CD4-positive, alpha-beta T cell treated with Interleukin-4 for 4 hours (primary cell): ENCODE measurements around the gene CCDC182.
A peak's percentile ranks its signal among the peaks of the same experiment; 100 is the strongest.

Experiments
- DNase-seq: peaks from one replicate; pipeline ENCODE4 v3.0.0-alpha.2; 2020

CCDC182 gene

DNA sequence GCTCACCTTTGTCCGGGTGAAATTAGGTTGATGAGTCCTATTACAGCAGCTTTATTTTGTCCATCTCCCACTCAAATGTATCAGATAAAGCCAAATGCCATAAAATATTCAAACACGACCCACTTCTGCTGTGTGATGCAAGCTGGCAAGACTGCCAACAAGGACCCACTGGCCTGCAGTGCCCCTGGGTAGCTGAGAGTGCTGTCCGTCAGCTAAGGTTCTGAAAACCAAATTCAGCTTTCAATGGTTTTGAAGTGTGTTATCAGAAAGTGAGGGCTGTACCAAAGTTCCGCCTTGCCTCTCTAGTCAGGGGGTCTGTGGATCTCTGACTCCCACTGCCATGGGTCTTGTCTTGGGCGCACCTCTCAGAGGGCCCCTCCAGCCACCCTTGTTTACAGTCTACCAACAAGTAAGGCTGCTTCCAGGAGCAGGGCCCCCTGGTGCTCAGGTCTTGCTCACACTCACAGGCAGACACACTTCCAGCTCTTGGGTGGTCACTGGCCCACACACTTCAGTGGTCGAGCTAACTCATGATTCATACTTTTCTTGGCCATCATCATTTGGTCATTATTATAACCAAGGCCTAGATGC is 10.5 kb upstream of the CCDC182 start:
- DNase-seq: no peak

DNA sequence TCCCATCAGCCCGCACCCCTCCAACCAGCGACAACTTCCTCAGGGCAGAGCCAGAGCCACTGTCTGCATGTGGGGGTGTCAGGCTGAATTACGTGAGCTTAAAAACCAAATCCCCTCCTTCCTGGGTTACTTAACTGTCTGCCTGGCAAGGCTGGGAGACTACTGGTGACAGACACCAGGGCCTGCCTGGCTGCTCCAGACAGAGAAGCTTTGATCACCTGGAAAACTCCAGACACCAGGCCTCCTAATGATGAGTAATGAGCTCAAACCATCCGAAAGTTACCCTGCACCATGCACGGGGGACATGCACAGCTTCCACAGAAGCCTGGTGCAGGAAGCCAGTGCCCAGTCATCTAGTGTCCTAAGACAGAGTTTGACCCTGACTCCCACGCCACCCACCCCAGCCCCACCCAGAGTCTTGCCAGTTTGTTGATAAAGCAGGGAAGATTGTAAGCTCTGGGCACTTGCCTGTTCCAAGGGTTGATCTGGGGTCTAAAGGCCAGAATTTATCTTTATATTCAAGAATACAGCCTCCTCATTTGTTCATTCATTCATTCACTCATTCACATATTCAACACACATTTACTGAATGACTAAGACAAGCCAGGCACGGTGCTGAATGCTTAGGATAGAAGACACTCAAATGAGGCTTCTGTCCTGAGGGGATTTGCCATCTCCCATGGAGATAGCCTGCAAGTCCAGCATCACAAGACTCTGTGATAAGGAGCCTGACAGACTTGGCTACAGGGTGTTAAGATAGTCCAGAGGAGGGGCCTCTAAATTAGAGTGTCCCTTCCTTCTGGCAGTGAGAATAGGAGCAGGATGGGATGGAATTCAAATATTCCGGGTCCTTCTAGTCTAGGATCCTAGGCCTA is 7.2 kb upstream of the CCDC182 start:
- DNase-seq: no peak

DNA sequence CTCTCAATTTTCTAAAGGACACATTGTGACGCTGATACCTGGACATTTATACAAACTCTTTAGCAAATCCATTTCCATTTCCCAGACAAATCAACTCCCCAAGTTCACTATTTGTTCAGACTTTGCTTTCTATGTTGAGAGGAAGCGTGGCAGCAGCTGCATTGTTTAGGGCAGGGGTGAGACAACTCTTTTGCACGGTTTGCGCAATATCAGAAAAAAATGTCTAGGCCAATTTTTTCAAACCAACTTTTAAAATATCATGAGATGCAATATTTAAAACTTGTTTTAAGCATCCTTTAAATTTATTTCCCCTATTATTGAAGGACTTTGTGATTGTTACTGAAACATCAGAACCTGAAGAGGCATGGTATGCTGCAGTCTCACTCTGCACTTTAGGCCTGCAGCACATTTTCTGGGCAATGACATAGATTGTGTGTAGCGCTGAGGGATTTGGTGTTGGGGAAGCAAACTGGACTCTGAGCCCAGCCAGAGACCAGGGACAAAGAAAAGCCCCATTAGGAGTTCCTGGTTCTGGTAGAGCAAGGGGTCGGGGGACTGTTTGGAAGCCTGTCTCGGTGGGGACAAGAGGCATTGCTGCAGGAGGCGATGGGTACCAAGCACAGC is 6.4 kb upstream of the CCDC182 start:
- DNase-seq: no peak

DNA sequence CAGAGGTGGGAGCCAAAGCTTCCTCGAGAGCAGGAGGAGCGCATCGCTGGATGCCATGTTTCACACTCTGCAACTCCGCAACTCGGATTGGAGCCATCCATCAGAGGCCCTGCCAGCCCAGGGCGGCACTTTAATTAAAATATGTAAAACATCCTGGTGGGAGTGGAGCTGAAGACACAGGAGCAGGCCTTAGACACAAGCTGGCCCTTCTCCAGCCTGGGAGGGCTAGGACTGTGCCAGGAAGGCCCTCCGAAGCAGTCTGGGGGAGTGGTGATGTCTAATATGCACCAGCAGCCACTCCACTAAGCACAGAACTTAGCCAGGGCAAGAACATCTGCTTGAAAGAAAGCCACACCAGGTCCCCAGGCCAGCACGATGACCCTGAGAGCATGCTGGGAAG is 5.8 kb upstream of the CCDC182 start:
- DNase-seq: no peak

DNA sequence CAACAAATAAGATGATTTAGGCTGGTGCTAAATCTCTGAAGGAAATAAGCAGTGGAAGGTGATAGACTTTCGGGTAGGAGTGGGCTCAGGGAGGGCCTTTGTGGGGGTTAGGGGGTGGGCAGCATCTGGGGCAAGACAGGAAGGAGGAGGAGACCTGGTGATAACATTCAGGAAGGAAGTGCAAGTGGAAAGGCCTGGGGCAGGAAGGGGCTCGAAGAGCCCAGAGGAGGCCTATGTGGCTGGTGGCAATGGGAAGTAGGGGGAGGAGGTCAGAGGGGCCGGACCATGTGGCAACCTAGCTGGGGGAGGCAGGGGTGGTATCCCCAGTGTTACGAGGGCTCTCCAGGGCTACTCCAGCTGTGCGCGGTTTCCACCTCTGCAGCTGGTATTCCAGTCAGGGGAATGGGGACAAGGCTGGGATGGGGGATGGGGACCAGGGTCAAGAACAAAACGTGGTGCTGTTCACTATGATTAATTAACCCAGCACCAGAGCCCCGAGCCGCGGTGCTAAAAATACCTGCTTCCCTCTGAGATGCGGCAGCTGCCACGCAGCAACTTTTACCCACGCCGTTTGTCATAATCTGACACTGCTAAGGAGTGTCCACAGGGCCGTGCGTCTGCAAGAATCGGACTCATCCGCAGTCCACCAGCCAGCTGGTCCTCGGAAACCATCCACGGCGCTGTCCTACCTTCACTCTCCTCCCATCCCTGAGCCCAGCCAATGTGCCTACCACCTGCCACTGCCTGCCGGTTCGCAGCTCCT is 5.2 kb upstream of the CCDC182 start:
- DNase-seq: no peak

DNA sequence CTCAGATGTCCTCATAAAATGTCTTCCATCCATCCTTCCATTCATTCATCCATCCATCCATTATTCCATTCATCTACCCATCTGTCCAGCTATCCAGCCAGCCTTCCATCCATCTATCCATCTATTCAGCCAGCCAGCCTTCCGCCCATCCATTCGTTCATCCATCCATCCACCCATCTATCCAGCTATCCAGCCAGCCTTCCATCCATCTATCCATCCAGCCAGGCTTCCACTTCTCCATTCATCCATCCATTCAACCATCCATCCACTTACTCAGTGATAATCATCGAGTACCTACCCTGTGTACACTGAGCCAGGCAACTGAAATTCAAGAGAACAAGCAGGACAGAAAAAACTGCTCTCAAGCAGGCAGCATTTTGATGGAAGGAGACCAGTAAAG is 4.6 kb upstream of the CCDC182 start:
- DNase-seq: no peak

DNA sequence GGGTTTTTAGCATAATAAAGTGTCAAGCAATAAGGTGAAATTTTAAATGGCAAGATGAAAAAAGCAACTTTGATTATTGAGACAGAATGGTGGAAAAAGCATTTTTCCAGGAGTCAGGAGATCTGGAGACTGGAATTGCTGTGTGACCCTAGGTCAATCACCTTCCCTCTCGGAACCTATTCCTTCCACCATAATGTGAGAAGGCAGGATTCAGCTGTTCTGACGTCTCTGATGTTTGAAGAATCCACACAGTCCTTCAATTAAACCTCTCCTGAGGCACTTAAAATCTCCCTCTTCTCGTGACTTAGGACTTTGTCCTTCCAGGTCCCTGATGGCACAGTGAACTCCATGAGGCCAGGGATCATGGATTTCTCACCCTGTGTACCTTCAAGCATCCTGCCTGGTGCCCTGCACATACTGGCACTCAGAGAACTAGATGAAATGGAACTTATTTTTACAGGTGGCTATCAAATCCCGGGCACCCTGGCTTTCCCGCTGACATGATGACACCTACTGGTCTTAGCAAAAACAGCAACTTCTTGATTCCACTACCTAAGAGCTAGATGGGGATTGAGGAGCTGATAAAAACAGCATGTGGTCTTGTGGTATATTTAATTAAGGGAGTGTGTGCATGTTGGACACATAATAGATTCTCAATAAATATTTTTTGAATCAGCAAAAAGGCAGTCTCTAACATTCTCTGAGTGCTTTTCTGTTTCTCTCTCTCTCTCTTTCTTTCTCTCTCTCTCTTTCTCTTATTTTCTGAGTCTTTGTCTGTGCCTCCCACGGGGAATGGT is 2.3 kb upstream of the CCDC182 start:
- DNase-seq: peak; percentile 51

DNA sequence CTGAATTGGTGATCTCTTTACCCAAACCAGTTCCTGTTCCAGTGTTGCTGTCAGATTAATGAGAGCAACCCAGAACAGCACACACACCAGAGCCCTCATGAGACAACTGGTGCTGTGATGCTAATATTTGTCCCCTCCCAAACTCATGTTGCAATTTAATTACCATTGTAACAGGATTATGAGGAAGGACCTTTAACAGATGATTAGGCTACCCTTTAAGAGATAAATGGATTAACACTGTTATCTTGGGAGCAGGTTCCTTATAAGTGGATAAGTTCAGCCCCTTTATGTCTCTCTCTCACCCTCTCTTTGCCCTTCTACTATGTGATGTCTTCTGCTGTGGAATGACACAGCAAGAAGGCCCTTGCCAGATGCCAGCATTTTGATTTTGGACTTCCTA is 1.1 kb upstream of the CCDC182 start:
- DNase-seq: no peak

DNA sequence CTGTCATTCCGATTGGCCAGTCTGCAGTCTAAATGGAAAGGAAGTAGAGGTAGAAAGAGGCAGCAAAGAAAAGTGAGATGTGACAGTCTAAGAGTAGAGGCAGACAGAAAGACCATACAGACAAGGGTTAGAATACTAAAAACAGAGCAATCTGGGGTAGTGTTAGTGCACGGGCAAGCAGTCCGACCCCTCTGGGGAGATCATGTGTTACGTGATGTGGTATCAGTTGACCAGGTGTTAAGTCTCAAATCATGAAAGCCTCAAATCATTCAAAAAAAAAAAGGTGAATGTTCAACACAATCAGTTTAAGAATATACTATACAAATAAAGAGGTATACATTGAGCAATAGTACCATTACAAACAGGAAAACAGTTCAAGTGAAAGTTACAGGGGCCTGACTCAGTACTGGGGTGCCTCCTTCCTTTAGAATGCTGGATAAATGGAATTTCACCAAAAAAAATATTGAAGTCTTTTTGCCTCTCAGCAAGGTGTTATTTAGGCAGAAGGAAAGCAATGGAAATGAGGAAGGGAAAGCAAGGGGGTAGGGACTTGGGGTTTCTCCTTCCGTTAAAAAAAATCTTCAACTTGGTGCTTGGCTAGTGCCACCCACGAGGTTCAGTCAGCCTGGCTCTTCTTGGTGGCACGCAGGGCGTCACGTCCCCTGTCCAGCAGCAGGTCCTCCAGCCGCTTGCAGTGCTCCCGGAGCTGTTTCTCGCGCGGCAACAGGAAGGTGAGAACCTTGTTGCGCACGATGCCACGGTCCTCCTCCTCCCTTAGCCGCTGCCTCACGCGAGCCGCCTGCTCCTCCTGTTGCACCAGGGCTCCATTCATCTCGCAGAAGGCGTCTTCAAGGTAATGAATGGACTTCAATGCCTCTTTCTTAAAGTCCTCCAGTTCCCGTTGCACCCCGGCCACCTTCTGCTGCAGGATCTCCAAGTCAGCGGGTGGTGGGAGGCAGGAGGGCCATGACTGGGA is 616 bp downstream of the CCDC182 start:
- DNase-seq: no peak

DNA sequence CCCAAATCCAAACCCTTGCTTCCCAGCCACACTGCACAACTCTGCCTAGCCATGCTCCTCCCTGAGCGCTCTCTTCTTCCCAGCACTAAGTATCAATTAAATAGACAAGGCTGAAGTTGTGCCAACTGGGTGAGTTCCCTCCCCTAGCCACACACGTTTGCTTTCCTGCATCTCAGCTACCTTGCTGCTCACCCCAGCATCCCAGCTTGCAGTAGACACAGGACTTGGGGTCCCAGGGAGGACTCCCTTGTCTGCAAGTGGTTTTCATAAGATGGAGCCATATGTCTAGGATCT is 4.9 kb downstream of the CCDC182 start:
- no peak for DNase-seq

DNA sequence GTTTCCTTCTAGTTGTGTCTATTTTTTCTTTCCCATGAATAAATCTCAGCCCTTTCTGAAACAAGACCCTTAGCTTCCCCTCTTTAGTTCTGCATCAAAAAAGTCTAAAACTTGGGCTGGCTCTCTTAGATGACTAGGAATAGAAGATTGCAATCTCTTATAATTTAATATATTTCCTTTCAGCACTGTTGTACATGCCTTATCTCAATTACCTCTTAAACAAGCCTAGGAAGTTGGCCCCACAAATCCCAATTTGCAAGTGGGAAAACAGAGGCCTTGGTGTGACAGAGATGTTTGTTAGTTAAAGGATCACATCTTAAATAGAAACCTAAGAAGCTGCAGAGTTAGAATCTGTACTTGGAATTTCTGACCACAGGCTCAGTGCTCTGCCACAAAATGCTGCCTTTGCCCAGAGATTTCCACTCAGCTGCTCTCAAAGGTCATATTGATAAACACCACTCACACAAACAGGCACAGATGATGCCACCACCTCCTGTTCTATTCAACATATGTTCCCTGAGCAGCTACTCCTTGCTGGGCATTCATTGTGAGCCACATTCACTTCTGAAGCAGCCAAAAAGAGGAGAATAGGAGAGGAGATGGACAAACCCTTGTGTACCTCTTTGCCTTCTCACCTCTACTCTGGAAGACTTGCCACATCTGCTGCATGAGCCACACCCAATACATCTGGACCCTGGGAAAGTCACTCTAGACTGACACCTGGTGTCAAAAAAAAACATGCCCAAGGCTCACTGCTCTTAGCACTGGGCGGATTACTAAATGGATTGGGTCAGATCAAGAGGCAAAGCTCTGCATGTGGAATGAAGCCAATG is 5.5 kb downstream of the CCDC182 start:
- DNase-seq: peak; percentile 13

DNA sequence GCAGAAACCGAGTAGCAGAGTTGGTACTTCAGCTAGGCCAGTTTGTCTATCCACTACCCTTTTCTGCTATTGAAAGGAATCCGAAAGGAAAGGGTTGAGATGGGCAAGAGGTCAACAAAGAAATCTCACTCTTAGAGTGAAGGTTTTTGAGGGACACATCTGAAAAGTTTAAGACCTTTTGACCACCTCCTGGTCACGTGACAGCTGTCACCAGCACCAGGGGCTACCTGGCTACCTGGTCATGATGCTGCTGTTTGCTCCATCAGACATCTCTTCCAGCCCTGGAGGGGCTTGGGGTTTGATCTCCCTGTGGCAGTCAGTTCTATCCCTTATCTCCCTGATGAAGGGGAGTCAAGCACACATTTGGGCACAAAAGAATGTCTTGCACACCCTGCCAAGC is 7.6 kb downstream of the CCDC182 start:
- DNase-seq: no peak

DNA sequence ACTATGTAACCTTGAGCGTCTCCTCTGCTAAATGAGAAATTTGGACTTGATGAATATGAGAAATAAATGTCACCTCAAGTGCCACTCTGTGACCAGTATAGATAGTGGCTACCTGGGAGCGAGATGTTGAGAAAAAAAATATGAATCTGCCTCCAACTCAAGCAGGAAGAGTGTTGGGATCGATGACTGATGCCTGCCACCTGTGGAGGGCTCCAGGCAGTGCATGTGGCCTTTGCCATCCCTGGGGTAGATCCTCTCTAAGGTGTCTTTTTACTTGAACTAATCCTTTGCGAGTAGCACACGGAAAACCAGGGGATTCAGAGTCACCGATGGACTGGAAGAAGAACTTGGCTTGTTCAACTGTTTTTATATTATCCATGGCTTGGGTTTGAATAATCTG is 9.4 kb downstream of the CCDC182 start:
- no peak for DNase-seq

DNA sequence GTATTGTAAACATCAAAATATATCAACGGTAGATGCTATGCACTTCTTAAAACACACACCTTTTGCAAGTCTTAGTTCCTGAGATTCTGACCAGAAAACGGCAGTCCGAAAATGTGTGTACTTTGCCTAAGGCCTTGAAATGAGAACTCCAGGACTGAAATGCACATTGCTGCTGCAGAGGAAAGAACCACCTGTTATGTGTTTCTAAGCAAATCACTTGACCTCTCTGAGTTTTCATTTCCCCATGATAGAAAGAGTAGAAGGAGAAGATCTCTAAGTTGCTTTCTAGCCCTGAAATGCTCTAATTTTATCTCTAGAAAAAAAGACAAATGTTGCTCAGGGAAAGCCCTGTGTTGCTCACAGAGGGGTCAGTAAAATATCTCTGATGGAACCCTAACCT is 9.9 kb downstream of the CCDC182 start:
- no peak for DNase-seq

DNA sequence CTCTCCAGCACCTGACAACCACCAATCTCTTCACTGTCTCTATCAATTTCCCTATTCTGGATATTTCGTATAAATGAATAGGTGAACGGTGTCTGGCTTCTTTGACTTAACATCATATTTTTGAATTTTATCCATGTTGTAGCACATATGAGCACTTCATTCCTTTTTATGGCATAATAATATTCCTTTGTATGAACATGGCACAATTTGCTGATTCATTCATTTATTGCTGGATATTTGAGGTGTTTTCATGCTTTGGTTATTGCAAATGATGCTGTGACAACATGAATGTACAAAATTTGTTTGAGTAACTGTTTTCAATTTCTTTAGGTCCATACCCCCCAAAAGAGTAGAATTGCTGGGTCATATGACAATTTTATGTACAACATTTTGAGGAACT is 12.0 kb downstream of the CCDC182 start:
- DNase-seq: no peak

DNA sequence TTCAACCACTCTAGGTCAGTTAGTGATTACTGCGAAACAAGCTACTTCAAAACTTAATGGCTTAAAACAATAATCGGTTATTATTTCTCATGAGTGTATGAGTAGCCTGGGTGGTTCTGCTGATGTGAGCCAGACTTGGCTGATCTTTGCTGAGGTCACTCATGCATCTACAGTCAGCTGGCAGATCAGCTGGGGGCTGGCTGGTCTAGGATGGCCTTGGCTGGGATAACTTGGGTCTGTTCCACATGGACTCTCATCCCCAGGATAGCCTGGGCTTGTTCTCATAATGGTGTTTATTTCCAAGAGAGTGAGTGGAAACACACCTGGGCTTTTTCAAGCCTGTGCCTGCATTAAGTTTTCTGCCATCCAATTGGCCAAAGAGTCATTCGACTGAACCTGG is 13.0 kb downstream of the CCDC182 start:
- DNase-seq: no peak

DNA sequence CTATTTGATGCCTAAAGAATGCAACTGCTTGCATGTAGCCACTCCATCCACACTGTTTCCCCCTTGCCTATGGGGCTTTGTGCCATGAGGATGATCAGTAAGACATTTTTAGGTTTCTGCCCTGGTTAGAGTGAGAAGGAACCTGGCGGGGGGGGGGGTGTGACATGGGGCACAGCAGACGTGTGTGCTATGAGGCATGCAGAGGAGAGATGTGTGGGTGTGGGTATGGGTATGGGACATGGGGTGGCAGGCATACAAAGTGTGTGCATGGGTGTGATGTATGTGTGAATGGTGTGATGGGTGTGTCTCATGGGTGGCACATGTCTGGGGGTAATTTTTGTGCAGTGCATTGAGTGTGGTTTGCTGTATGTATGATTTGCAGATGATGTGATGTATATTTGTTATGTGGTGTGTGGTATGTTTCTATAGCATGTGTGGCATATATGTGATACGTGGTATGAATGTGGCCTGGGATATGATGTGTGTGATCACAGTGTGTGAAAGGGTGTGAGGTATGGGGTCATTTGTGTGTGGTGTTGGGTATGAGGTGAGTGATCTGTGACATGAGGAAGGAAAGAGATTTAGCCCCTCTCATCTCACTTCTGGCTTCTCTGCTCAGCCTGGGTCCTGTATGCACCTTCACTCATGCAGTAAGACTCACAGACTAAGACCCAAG is 14.9 kb downstream of the CCDC182 start:
- DNase-seq: no peak

DNA sequence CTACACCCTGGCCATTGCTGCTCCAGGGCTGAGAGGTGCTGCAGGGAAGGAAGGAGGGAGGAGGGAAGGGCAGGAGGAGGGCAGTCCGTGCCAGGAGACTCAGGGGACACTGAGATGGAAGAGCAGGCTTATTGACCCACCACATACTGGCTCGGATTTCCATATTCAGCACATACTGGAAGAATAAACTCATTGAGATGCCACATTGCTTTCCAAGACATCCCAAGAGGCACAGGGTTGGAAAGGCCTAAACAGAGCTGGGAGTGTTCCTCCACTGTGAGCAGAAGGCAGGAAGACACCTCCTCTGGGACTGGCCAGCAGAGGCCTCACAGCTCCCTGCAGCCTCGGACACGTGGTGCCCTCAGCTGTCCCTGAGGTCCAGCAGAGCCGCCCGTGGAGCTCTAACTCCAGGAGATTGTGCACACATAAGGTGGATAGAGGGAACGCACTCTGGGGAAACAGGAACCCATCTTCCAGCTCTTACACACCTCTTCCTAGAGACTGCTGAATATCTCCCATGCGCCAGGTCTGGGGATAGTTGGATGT is 17.4 kb downstream of the CCDC182 start:
- DNase-seq: no peak

DNA sequence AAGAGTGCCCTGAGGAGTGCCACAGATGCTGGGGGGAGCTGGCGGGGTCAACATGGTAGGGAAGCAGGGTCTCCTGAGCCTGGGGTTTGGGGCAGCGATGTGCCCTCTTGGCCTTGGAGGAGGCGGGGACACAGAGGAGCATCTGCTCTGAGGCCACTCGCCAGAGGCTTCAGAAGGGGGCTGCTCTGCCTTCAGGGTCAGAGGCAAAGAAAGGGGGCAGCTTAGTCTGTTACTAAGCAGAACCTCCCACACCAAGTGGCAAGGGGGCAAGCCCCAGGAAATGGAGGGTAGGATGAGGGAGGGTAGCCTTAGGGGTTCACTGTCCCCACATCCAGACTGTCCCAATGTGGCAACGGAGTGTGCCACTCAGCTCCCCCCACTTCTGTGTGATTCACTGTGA is 18.3 kb downstream of the CCDC182 start:
- DNase-seq: no peak
